T-helper 2 cell treated with Interferon-gamma antibody and Interleukin-4, amounts not matched to agents 5 μg/mL and 100 μg/mL, for 36 hours (primary cell): ENCODE data around the gene PCNX4.
"Not testable (repeated sequence)": the region's sequence is repeated elsewhere in the genome, so short reads cannot be mapped to it uniquely, and the experiment has no call there.

Experiments used
- DNase-seq: peaks from one replicate; pipeline ENCODE4 v3.0.0; 2021; ENCODE audit warnings: low spot score
- H3K27ac Mint-ChIP-seq: one replicate; pipeline ENCODE4 v1.8.0; 2021; ENCODE audit warnings: mild to moderate bottlenecking, mixed read lengths
- H3K27me3 Mint-ChIP-seq: one replicate; pipeline ENCODE4 v1.8.0; 2021; ENCODE audit warnings: low read depth, mixed read lengths
- H3K36me3 Mint-ChIP-seq: one replicate; pipeline ENCODE4 v1.8.0; 2021; ENCODE audit warnings: low read depth, mixed read lengths
- H3K4me1 Mint-ChIP-seq: one replicate; pipeline ENCODE4 v1.8.0; 2021; ENCODE audit warnings: low read depth, mixed read lengths
- H3K4me3 Mint-ChIP-seq: one replicate; pipeline ENCODE4 v1.8.0; 2022; ENCODE audit warnings: mild to moderate bottlenecking, moderate library complexity, mixed read lengths
- H3K9me3 Mint-ChIP-seq: one replicate; pipeline ENCODE4 v1.8.0; 2021; ENCODE audit warnings: mixed read lengths

PCNX4 gene

GRCh38 chr14:60091550-60092525 lies at the start of gene PCNX4:
PCNX4 (plus strand) TSS chr14:60091923; CDS start chr14:60107639, 15,716 bp downstream.
- peak; percentile 92 for DNase-seq
- Mint-ChIP-seq H3K27me3 (peaks cover 4% of the 10 kb centered on the region), H3K4me1 (peaks cover 42% of the 10 kb centered on the region), H3K27ac (peak within 1 kb of the TSS; percentile 98), H3K9me3 (no peaks in the 10 kb centered on the region), H3K4me3 (peak within 1 kb of the TSS; percentile 97), H3K36me3 (peaks cover 9% of the 10 kb centered on the region)

GRCh38 chr14:60047976-60048375 lies 43.7 kb upstream of the PCNX4 start:
- not testable (repeated sequence) for H3K27ac Mint-ChIP-seq, H3K4me1 Mint-ChIP-seq, H3K36me3 Mint-ChIP-seq, H3K4me3 Mint-ChIP-seq, H3K9me3 Mint-ChIP-seq, DNase-seq
- H3K27me3 Mint-ChIP-seq, result peaks cover 14% of the 10 kb centered on the region

DNA sequence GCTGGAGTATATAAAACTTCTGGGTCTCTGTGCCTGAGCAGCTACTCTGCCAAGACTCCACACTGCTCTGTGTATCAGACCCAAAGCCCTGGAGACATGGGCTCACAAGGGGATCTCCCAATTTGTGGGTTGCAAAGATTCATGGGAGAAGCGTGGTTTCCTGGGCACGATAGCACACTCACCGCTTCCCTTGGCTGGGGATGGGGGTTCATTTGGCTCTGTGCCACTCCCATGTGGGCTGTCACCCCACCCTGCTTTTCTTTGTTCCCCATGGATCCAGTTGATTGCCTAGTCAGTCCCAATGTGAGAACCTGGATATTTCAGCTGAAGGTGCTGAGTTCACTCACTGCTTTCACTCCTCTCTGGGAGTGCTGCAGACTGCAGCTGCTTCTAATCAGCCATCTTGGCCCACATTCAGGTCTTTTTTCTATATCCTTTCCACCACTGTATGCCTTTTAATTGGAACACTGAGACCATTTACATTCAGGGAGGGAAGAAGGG lies 40.0 kb upstream of the PCNX4 start:
- DNase-seq, result no peak
- H3K4me3 Mint-ChIP-seq, result no peak overlapping the region
- H3K27me3 Mint-ChIP-seq, result peaks cover 9% of the 10 kb centered on the region
- no peak overlapping the region for H3K27ac Mint-ChIP-seq
- H3K4me1 Mint-ChIP-seq, result peaks cover 9% of the 10 kb centered on the region
- no peaks in the 10 kb centered on the region for H3K9me3 Mint-ChIP-seq
- no peaks in the 10 kb centered on the region for H3K36me3 Mint-ChIP-seq

DNA sequence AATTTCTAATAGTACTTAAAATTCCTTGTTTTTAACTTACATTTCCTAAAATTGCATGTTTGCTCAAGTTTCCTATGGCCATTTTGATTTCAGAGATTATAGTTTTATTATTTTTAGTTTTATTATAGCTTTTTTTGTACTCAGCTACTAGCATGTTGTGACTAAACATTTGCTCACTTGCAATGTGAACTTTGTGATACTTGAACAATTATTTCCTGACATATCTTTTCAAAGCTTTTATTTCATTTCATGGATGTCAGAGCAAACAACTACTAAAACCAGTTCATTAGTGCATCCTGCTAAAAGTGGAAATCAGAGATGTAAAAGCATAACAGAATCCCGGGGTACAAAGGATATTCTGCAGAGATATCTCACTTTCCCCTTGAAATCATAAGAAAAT lies 33.6 kb upstream of the PCNX4 start:
- no peak for DNase-seq
- H3K4me1 Mint-ChIP-seq, result no peaks in the 10 kb centered on the region
- H3K9me3 Mint-ChIP-seq, result no peaks in the 10 kb centered on the region
- H3K27ac Mint-ChIP-seq, result no peak overlapping the region
- no peaks in the 10 kb centered on the region for H3K36me3 Mint-ChIP-seq
- peaks cover 19% of the 10 kb centered on the region for H3K27me3 Mint-ChIP-seq
- H3K4me3 Mint-ChIP-seq, result no peak overlapping the region

- peaks cover 19% of the 10 kb centered on the region for H3K27me3 Mint-ChIP-seq
- H3K9me3 Mint-ChIP-seq, result no peaks in the 10 kb centered on the region
- no peak overlapping the region for H3K27ac Mint-ChIP-seq
- DNase-seq, result no peak
- no peaks in the 10 kb centered on the region for H3K4me1 Mint-ChIP-seq
- H3K36me3 Mint-ChIP-seq, result no peaks in the 10 kb centered on the region
- H3K4me3 Mint-ChIP-seq, result no peak overlapping the region
These were observed 30.4 kb upstream of the PCNX4 start for GRCh38 chr14:60061371-60061770.

DNA sequence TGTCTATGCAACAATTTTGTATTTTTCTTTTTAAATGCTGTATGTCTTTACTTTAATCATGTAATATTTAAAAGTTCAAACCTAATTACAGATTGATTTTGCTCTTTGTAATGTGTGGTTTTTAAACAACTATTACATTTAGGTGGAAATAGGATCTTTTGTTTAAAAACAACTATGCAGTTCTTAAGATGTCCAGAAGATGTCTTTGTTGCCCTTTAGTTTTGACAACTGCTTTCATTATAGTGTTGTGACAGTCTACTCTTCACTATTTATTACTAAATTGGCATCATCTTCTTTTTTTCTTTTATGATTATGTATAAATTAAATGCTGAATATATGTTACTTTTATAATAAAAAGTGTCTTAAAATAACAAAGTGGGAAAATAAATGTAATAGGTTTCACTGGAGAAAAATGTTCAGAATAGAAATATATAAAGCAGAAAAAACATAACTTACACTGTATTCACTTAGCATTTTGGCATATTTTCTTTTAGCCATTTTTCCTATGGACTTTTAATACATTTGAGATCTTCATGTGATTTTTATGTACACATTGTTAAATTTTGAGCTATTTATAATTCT lies 27.1 kb upstream of the PCNX4 start:
- no peaks in the 10 kb centered on the region for H3K36me3 Mint-ChIP-seq
- H3K9me3 Mint-ChIP-seq, result no peaks in the 10 kb centered on the region
- peaks cover 10% of the 10 kb centered on the region for H3K27me3 Mint-ChIP-seq
- H3K27ac Mint-ChIP-seq, result no peak overlapping the region
- no peak for DNase-seq
- H3K4me1 Mint-ChIP-seq, result no peaks in the 10 kb centered on the region
- H3K4me3 Mint-ChIP-seq, result no peak overlapping the region

DNA sequence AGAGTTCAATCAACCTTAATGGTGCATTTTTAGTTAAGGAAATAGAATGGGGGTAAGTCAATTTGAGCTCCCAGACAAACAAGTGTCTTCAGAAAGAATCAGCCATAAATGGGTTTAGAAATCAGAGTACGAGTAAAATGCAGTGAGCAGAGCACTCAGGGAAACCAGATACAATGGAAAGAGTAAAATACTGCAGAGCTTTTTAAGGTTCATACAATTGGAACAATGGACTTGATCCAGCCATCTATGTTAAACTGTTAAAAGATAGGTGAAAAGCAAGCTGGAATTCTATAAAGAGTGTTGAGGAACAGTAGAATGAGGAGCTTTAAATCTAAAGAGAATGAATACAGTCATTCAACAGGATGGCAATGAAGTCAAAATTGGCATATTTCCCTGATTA lies 23.8 kb upstream of the PCNX4 start:
- no peak overlapping the region for H3K4me3 Mint-ChIP-seq
- peaks cover 7% of the 10 kb centered on the region for H3K27me3 Mint-ChIP-seq
- no peaks in the 10 kb centered on the region for H3K9me3 Mint-ChIP-seq
- no peak overlapping the region for H3K27ac Mint-ChIP-seq
- H3K4me1 Mint-ChIP-seq, result peaks cover 1% of the 10 kb centered on the region
- DNase-seq, result no peak
- H3K36me3 Mint-ChIP-seq, result no peaks in the 10 kb centered on the region

GRCh38 chr14:60079723-60080122 lies 12.0 kb upstream of the PCNX4 start:
- Mint-ChIP-seq H3K36me3 (no peaks in the 10 kb centered on the region), H3K4me3 (no peak overlapping the region), H3K4me1 (no peaks in the 10 kb centered on the region), H3K27ac (no peak overlapping the region), H3K27me3 (peaks cover 42% of the 10 kb centered on the region), H3K9me3 (peaks cover 8% of the 10 kb centered on the region)
- no peak for DNase-seq

DNA sequence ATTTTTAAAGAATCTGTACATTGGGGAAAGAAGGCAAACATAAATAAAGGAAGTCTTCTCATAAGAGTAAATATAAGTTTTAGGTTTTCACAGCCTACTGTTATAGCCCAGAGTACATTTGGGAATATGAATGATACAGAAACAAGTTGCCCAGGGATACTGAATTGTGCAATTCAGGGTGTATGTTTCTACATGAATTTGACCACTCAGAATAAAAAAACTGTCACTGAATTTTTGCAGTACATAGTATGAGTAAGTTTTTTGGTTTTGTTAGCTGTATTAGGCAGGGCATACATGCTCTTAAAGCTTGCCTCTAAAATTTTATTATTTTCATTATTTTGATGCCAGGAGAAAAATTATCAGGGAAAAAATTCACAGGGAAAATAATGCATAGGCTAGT lies 6.6 kb upstream of the PCNX4 start:
- no peaks in the 10 kb centered on the region for H3K9me3 Mint-ChIP-seq
- no peaks in the 10 kb centered on the region for H3K36me3 Mint-ChIP-seq
- DNase-seq, result no peak
- no peak overlapping the region for H3K4me3 Mint-ChIP-seq
- H3K27ac Mint-ChIP-seq, result no peak overlapping the region
- H3K27me3 Mint-ChIP-seq, result peaks cover 30% of the 10 kb centered on the region
- H3K4me1 Mint-ChIP-seq, result peaks cover 4% of the 10 kb centered on the region

GRCh38 chr14:60085693-60086092 lies 6.0 kb upstream of the PCNX4 start:
- Mint-ChIP-seq H3K36me3 (no peaks in the 10 kb centered on the region), H3K27ac (no peak overlapping the region), H3K4me1 (peaks cover 8% of the 10 kb centered on the region), H3K27me3 (peaks cover 26% of the 10 kb centered on the region), H3K4me3 (no peak overlapping the region), H3K9me3 (no peaks in the 10 kb centered on the region)
- no peak for DNase-seq

GRCh38 chr14:60087668-60088067 lies 4.1 kb upstream of the PCNX4 start:
- Mint-ChIP-seq H3K36me3 (no peaks in the 10 kb centered on the region), H3K9me3 (no peaks in the 10 kb centered on the region), H3K4me1 (peaks cover 14% of the 10 kb centered on the region), H3K27ac (no peak overlapping the region), H3K27me3 (peaks cover 19% of the 10 kb centered on the region), H3K4me3 (no peak overlapping the region)
- no peak for DNase-seq

- peaks cover 1% of the 10 kb centered on the region for H3K36me3 Mint-ChIP-seq
- H3K4me3 Mint-ChIP-seq, result no peak overlapping the region
- no peaks in the 10 kb centered on the region for H3K9me3 Mint-ChIP-seq
- peaks cover 28% of the 10 kb centered on the region for H3K4me1 Mint-ChIP-seq
- H3K27me3 Mint-ChIP-seq, result peaks cover 13% of the 10 kb centered on the region
- H3K27ac Mint-ChIP-seq, result no peak overlapping the region
- no peak for DNase-seq
These were observed 2.5 kb upstream of the PCNX4 start for GRCh38 chr14:60089221-60089620.

- peaks cover 42% of the 10 kb centered on the region for H3K4me1 Mint-ChIP-seq
- H3K27me3 Mint-ChIP-seq, result peaks cover 6% of the 10 kb centered on the region
- peaks cover 8% of the 10 kb centered on the region for H3K36me3 Mint-ChIP-seq
- no peak for DNase-seq
- H3K9me3 Mint-ChIP-seq, result no peaks in the 10 kb centered on the region
- peak overlapping the region; percentile 98 for H3K27ac Mint-ChIP-seq
- H3K4me3 Mint-ChIP-seq, result peak overlapping the region; percentile 97
These were observed 731 bp upstream of the PCNX4 start for GRCh38 chr14:60090864-60091519.

GRCh38 chr14:60092526-60092920 lies 800 bp downstream of the PCNX4 start:
- peak; percentile 6 for DNase-seq
- Mint-ChIP-seq H3K4me1 (peaks cover 44% of the 10 kb centered on the region), H3K4me3 (peak overlapping the region; percentile 97), H3K36me3 (peaks cover 11% of the 10 kb centered on the region), H3K27me3 (peaks cover 4% of the 10 kb centered on the region), H3K27ac (peak overlapping the region; percentile 98), H3K9me3 (no peaks in the 10 kb centered on the region)
